HepG2 (cell line): Measurements from ENCODE around the gene ROPN1B. TPM values are rescaled to one million over a fixed set of nuclear protein-coding genes. Genes with fewer than 3 reads are reported as not detected.

Experiments
- ATAC-seq: fragments of 200-7000 bp; cut with Tn5 transposase; 3 replicates; pipeline ENCODE4 v1.9.1; 2020; ENCODE audit warnings: mild to moderate bottlenecking, moderate library complexity
- BruUV-seq: library from RNA; stranded (reverse); fragments of 400-500 nt; replicated peaks from 2 replicates; lab custom pipeline; 2021; lab: Mats Ljungman, UMichigan
- CTCF ChIA-PET: fragments of 300-600 bp; formaldehyde crosslinking; extraction: SDS; loops from one replicate; lab custom pipeline; 2021; ENCODE audit warnings: low total read pairs, inconsistent platforms, low intra/inter-chr PET ratio; lab: Yijun Ruan, JAX
- POLR2A ChIA-PET: fragments of 350-600 bp; sonication (Branson Sonifier 250); formaldehyde crosslinking; loops from one replicate; lab custom pipeline; 2020; ENCODE audit warnings: antibody characterized with exemption, inconsistent platforms; lab: Yijun Ruan, JAX
- DNase-seq: peaks from one replicate; pipeline ENCODE4 v3.0.0-alpha.2; 2015; ENCODE audit warnings: low spot score
- FAIRE-seq: peaks from 3 replicates; lab custom pipeline; 2011; peaks lifted over from hg19 to GRCh38; lab: Jason Lieb, UNC
- H2AFZ ChIP-seq: one replicate; pipeline ENCODE4 v1.6.1; 2011; ENCODE audit warnings: low read length, inconsistent platforms
- H3K27ac ChIP-seq: fragments of 300-600 bp; 3 replicates; pipeline ENCODE4 v1.8.0; 2011; ENCODE audit warnings: mixed run types, mild to moderate bottlenecking, mixed read lengths, low read length, inconsistent platforms; ENCODE audit not compliant: insufficient read depth; ENCODE audit errors: extremely low read length
- H3K27me3 ChIP-seq, 2 experiments: fragments of 200-600 bp in 1 of 2; 2 replicates in 1 of 2; 3 replicates in 1 of 2; pipeline versions ENCODE4 v1.6.0 to v1.8.0; 2011; ENCODE audit warnings: low read length in 2 of 2, mild to moderate bottlenecking in 2 of 2, moderate library complexity in 2 of 2, inconsistent platforms in 1 of 2; ENCODE audit not compliant: insufficient read depth in 2 of 2, control insufficient read depth in 1 of 2
- H3K36me3 ChIP-seq, 2 experiments: fragments of 200-600 bp in 1 of 2; replicated peaks in 1 of 2; 2 replicates in 1 of 2; 3 replicates in 1 of 2; pipeline versions ENCODE4 v1.5.1 to v1.8.0; 2011; ENCODE audit warnings: low read length in 2 of 2, inconsistent platforms in 1 of 2; ENCODE audit not compliant: insufficient read depth in 2 of 2, control insufficient read depth in 1 of 2
- H3K4me1 ChIP-seq: 2 replicates; pipeline ENCODE4 v1.5.1; 2012; ENCODE audit warnings: low read length, inconsistent platforms; ENCODE audit not compliant: insufficient read depth
- H3K4me2 ChIP-seq: 2 replicates; pipeline ENCODE4 v1.6.0; 2011; ENCODE audit warnings: low read depth, low read length, inconsistent platforms
- H3K4me3 ChIP-seq, 3 experiments: fragments of 200-600 bp in 1 of 3; sonication (generic), shearing (Covaris generic) in 1 of 3; replicated peaks in 1 of 3; 2 replicates each; pipeline ENCODE4 v1.5.1; 2011 to 2016; ENCODE audit warnings: low read length in 3 of 3, inconsistent platforms in 2 of 3, low read depth in 2 of 3, mild to moderate bottlenecking in 2 of 3, control low read depth in 1 of 3, mixed read lengths in 1 of 3; ENCODE audit not compliant: insufficient read depth in 1 of 3
- H3K79me2 ChIP-seq: one replicate; pipeline ENCODE4 v1.6.1; 2011; ENCODE audit warnings: low read length, inconsistent platforms; ENCODE audit not compliant: insufficient read depth
- H3K9ac ChIP-seq: 2 replicates; pipeline ENCODE4 v1.6.0; 2011; ENCODE audit warnings: mild to moderate bottlenecking, low read depth, low read length, inconsistent platforms; ENCODE audit not compliant: insufficient read depth
- H3K9me3 ChIP-seq: 2 replicates; pipeline ENCODE4 v1.5.1; 2012; ENCODE audit warnings: mild to moderate bottlenecking, low read length
- H4K20me1 ChIP-seq: 2 replicates; pipeline ENCODE4 v1.6.0; 2011; ENCODE audit warnings: inconsistent platforms, mild to moderate bottlenecking, low read length, moderate library complexity; ENCODE audit not compliant: insufficient read depth
- ZNF253 ChIP-seq: sonication (generic); formaldehyde crosslinking; IDR thresholded peaks from 2 replicates; pipeline ENCODE4 v1.8.0; 2022; ENCODE audit warnings: mild to moderate bottlenecking, missing genetic modification reagents, borderline replicate concordance
- WGBS: methylation state at CpG from one replicate; pipeline ENCODE4 v1.1.6; 2017; ENCODE audit warnings: low lambda C conversion rate; 5-methylcytosine and 5-hydroxymethylcytosine counted together
- in situ Hi-C: cut with HindIII; loops from 2 replicates; pipeline ENCODE4 v1.10.0; 2017; ENCODE audit warnings: low pct_unique_long_range_greater_than_20kb; ENCODE audit not compliant: extremely low pct_ligation_motif_present
- intact Hi-C: fragments of 100-400 bp; cut with micrococcal nuclease; formaldehyde crosslinking; loops from one replicate; pipeline ENCODE4 v1.10.0; 2022; ENCODE audit not compliant: unreplicated experiment
- polyA plus RNA-seq, 8 experiments: library from polyadenylated mRNA; depleted of rRNA in 3 of 8; stranded (reverse) in 7 of 8; unstranded in 1 of 8; fragments of >200 nt; fragmentation: Illumina TruSeq in 4 of 8; extraction: Trizol in 4 of 8; gene quantifications; 2 replicates each; pipeline versions ENCODE4 v1.2.1 to v1.2.3, GENCODE V29; 2011 to 2016; ENCODE audit warnings: low read depth in 4 of 8, missing spikeins in 1 of 8, mixed read lengths in 1 of 8; ENCODE audit not compliant: insufficient read depth in 1 of 8
- total RNA-seq, 5 experiments: library from RNA; depleted of rRNA; stranded (reverse); fragments of >200 nt; fragmentation: Illumina TruSeq; extraction: Trizol; gene quantifications; 2 replicates each; pipeline ENCODE4 v1.2.3, GENCODE V29; 2016; ENCODE audit warnings: low read depth in 1 of 5
- TF ChIP-seq, protein P1 (sequence below), 2 experiments: IDR thresholded peaks; 2 replicates each; pipeline ENCODE4 v1.6.1; 2011 to 2012; ENCODE audit warnings: low read length in 2 of 2, borderline replicate concordance in 1 of 2, low read depth in 1 of 2, mild to moderate bottlenecking in 1 of 2, moderate library complexity in 1 of 2

ROPN1B gene
- total and polyA plus RNA-seq, 2 of the 13 experiments (the other 11 are each of a cell fraction or from before 2014, with no cell fraction given): not detected

DNA sequence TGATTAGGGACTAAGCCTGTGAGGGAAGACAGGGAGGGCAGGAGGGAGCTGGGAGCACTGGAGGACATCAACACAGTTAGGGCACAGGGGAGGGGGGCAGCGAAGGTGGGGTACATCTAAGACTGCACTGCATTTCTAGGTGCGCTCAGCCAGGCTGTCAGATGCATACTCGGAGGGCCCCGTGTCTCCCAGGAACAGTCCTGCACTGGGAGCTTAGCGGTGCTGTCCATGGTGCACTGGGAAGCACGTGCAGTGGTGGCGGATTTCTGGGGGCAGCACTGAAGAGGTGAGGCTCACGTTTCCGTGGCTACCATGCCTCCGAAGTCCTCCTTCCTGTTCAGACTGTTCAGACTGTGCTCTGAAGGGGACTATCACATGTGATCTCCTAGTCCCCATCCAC, 54.4 kb downstream of the ROPN1B start:
- no peak for DNase-seq
- ATAC-seq: no peak
- 89% methylated on average over 5 of the region's 10 CpGs for WGBS
- H3K9ac ChIP-seq: no peak overlapping the region
- no peak overlapping the region for H3K27ac ChIP-seq
- no peak for FAIRE-seq
- H3K4me2 ChIP-seq: no peak overlapping the region
- H3K27me3 ChIP-seq: no peaks in the 10 kb centered on the region
- H3K79me2 ChIP-seq: no peaks in the 10 kb centered on the region
- H3K9me3 ChIP-seq: peaks cover 8% of the 10 kb centered on the region
- TF ChIP-seq, protein P1, sequence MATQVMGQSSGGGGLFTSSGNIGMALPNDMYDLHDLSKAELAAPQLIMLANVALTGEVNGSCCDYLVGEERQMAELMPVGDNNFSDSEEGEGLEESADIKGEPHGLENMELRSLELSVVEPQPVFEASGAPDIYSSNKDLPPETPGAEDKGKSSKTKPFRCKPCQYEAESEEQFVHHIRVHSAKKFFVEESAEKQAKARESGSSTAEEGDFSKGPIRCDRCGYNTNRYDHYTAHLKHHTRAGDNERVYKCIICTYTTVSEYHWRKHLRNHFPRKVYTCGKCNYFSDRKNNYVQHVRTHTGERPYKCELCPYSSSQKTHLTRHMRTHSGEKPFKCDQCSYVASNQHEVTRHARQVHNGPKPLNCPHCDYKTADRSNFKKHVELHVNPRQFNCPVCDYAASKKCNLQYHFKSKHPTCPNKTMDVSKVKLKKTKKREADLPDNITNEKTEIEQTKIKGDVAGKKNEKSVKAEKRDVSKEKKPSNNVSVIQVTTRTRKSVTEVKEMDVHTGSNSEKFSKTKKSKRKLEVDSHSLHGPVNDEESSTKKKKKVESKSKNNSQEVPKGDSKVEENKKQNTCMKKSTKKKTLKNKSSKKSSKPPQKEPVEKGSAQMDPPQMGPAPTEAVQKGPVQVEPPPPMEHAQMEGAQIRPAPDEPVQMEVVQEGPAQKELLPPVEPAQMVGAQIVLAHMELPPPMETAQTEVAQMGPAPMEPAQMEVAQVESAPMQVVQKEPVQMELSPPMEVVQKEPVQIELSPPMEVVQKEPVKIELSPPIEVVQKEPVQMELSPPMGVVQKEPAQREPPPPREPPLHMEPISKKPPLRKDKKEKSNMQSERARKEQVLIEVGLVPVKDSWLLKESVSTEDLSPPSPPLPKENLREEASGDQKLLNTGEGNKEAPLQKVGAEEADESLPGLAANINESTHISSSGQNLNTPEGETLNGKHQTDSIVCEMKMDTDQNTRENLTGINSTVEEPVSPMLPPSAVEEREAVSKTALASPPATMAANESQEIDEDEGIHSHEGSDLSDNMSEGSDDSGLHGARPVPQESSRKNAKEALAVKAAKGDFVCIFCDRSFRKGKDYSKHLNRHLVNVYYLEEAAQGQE (IDR thresholded peaks at IDR 0.05; ENCODE audit: borderline replicate concordance in 1 of 2, low read depth in 1 of 2, low read length in 2 of 2): peak; percentile 13 to 64; a peak in 3 of 4 replicates
- no peak for TF ChIP-seq ZNF253 (CRISPR knock-in tag)
- ChIA-PET POLR2A (no interaction called here), CTCF (no interaction called here)
- BruUV-seq: no TSS peak
- 0 out of 2 replicates have a peak, but pooled peaks cover 2% of the 10 kb centered on the region for H4K20me1 ChIP-seq
- no peak overlapping the region for H2AFZ ChIP-seq
- in situ Hi-C loops (no loop called here), intact Hi-C loops (no loop called here)
- no peaks in the 10 kb centered on the region for H3K4me1 ChIP-seq
- peaks cover 1 to 6% of the 10 kb centered on the region in 2 experiments; a peak in 2 of 5 replicates for H3K36me3 ChIP-seq
- H3K4me3 ChIP-seq: no peak overlapping the region
